SU-DHL-6 (cell line): ENCODE data around the gene UBP1.
"Not testable (repeated sequence)": the region's sequence is repeated elsewhere in the genome, so short reads cannot be mapped to it uniquely, and the experiment has no call there.

ENCODE experiments used
- H2AFZ ChIP-seq: fragments of 200-600 bp; sonication (generic); 2 replicates; pipeline ENCODE4 v1.6.1; 2014; ENCODE audit warnings: low read depth, mild to moderate bottlenecking, moderate library complexity, mixed read lengths, antibody characterized with exemption, low read length; ENCODE audit not compliant: severe bottlenecking
- H3F3A ChIP-seq: fragments of 200-600 bp; shearing (Covaris generic); 2 replicates; pipeline ENCODE4 v1.6.0; 2016; ENCODE audit warnings: antibody characterized with exemption, mild to moderate bottlenecking; ENCODE audit not compliant: insufficient read depth
- H3K27ac ChIP-seq: fragments of 200-600 bp; sonication (generic); 2 replicates; pipeline ENCODE4 v1.5.1; 2016; ENCODE audit warnings: low read depth, mild to moderate bottlenecking, low read length, moderate library complexity, mixed read lengths
- H3K27me3 ChIP-seq: fragments of 200-600 bp; sonication (generic), shearing (Covaris generic); 2 replicates; pipeline ENCODE4 v1.6.0; 2014; ENCODE audit warnings: mild to moderate bottlenecking, low read length
- H3K36me3 ChIP-seq: fragments of 200-600 bp; sonication (generic); 2 replicates; pipeline ENCODE4 v1.6.1; 2014; ENCODE audit warnings: mild to moderate bottlenecking, low read length, mixed read lengths
- H3K4me2 ChIP-seq: fragments of 300-600, 200-600 bp; shearing (Covaris generic), sonication (generic); 2 replicates; pipeline ENCODE4 v1.6.0; 2014; ENCODE audit warnings: low read length, low read depth, mild to moderate bottlenecking; ENCODE audit not compliant: poor library complexity, severe bottlenecking
- H3K4me3 ChIP-seq: fragments of 200-600 bp; sonication (generic); 2 replicates; pipeline ENCODE4 v1.5.1; 2014; ENCODE audit warnings: antibody characterized with exemption, low read length, mild to moderate bottlenecking, mixed read lengths; ENCODE audit not compliant: insufficient read depth, poor library complexity, severe bottlenecking
- H3K79me2 ChIP-seq: fragments of 200-600 bp; sonication (generic); 2 replicates; pipeline ENCODE4 v1.6.1; 2014; ENCODE audit warnings: mild to moderate bottlenecking, low read length, moderate library complexity; ENCODE audit not compliant: insufficient read depth
- H3K9ac ChIP-seq: fragments of 200-600 bp; sonication (generic); 2 replicates; pipeline ENCODE4 v1.7.0; 2014; ENCODE audit warnings: mild to moderate bottlenecking, low read length
- H3K9me2 ChIP-seq: fragments of 200-600 bp; sonication (generic); replicated peaks from 2 replicates; pipeline ENCODE4 v1.6.1; 2014; ENCODE audit warnings: low read length; ENCODE audit not compliant: insufficient read depth
- H3K9me3 ChIP-seq: fragments of 200-600 bp; sonication (generic); 2 replicates; pipeline ENCODE4 v1.6.1; 2014; ENCODE audit warnings: low read length, mixed read lengths; ENCODE audit not compliant: insufficient read depth
- H4K20me1 ChIP-seq: fragments of 200-600 bp; sonication (generic); 2 replicates; pipeline ENCODE4 v1.6.1; 2014; ENCODE audit warnings: low read depth, mild to moderate bottlenecking, antibody characterized with exemption, low read length, moderate library complexity, mixed read lengths
- EZH2phosphoT487 ChIP-seq: fragments of 200-600 bp; sonication (generic), shearing (Covaris generic); conservative IDR thresholded peaks from 2 replicates; pipeline ENCODE4 v1.6.1; 2018; ENCODE audit warnings: mild to moderate bottlenecking, antibody characterized with exemption, low read length, moderate library complexity, mixed read lengths
- TF ChIP-seq, protein P1 (sequence below): fragments of 200-600 bp; sonication (generic); IDR thresholded peaks from one replicate; pipeline ENCODE4 v1.5.1; 2017; ENCODE audit warnings: antibody characterized with exemption, mild to moderate bottlenecking, low read length, moderate library complexity; ENCODE audit not compliant: insufficient read depth, poor library complexity, severe bottlenecking

Gene UBP1

DNA sequence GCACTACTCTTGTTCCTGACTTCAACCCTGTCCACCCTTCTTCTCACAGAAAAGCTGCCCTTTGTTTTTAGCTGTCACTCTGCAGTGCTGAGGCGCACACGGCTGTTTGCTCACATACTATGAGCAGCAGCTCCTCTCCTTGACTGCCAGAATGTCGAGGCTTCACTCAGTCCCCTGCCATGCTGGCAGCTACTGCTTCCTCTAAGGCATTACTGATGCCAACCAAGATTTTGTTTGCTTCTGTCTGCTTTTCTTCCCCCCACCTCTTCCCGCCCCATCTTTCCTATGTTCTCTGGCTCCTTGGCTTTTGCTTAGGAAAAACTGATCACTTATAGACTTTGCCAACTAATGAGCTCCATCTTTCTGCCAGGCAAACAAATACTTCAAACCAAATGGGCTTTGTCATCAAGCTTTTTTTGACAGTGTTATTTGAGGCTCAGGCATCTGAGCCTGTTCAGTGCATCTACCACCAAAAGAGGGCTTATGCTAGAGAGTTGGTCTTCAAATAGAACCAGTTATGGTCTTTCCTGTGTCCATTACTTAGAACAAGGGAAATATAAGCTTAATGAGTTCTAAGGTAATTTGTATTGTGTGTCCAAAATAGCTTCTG lies 81.9 kb downstream of the UBP1 start:
- H3K79me2 ChIP-seq: no peaks in the 10 kb centered on the region
- no peak overlapping the region for H2AFZ ChIP-seq
- H3K27ac ChIP-seq: no peak overlapping the region
- no peaks in the 10 kb centered on the region for H3K9me2 ChIP-seq
- no peaks in the 10 kb centered on the region for H3K27me3 ChIP-seq
- no peak for TF ChIP-seq EZH2phosphoT487
- TF ChIP-seq, protein P1, sequence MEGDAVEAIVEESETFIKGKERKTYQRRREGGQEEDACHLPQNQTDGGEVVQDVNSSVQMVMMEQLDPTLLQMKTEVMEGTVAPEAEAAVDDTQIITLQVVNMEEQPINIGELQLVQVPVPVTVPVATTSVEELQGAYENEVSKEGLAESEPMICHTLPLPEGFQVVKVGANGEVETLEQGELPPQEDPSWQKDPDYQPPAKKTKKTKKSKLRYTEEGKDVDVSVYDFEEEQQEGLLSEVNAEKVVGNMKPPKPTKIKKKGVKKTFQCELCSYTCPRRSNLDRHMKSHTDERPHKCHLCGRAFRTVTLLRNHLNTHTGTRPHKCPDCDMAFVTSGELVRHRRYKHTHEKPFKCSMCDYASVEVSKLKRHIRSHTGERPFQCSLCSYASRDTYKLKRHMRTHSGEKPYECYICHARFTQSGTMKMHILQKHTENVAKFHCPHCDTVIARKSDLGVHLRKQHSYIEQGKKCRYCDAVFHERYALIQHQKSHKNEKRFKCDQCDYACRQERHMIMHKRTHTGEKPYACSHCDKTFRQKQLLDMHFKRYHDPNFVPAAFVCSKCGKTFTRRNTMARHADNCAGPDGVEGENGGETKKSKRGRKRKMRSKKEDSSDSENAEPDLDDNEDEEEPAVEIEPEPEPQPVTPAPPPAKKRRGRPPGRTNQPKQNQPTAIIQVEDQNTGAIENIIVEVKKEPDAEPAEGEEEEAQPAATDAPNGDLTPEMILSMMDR: no peak
- H4K20me1 ChIP-seq: no peaks in the 10 kb centered on the region
- no peaks in the 10 kb centered on the region for H3K36me3 ChIP-seq
- no peaks in the 10 kb centered on the region for H3K9me3 ChIP-seq
- no peak overlapping the region for H3K4me2 ChIP-seq
- no peaks in the 10 kb centered on the region for H3F3A ChIP-seq
- no peak overlapping the region for H3K4me3 ChIP-seq
- no peak overlapping the region for H3K9ac ChIP-seq

DNA sequence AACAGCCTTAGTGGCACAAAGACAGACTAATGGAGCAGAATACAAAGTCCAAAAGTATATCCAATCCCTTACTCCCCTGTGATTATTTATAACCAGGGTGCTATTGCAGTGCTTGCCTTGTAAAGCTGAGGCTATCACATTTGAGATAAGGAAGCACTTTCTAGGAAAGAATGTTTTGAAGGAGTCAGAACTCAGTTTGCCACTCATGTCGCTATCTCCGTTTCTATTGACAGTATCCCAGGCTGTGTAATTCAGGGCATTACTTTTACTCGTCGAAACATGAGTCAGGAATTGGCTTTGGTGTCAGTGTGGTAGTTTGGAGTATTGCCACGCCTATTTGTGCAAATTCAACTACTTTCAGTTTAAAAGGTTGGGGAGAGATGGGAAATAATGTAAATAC lies 84.6 kb downstream of the UBP1 start:
- Histone ChIP-seq H3K4me3 (no peak overlapping the region), H3K9ac (no peak overlapping the region), H3K4me2 (no peak overlapping the region), H3F3A (no peaks in the 10 kb centered on the region), H3K27ac (no peak overlapping the region), H3K9me2 (no peaks in the 10 kb centered on the region), H3K36me3 (no peaks in the 10 kb centered on the region), H4K20me1 (no peaks in the 10 kb centered on the region), H3K9me3 (no peaks in the 10 kb centered on the region), H2AFZ (no peak overlapping the region), H3K79me2 (no peaks in the 10 kb centered on the region), H3K27me3 (no peaks in the 10 kb centered on the region)
- TF ChIP-seq, protein P1: no peak
- TF ChIP-seq EZH2phosphoT487: no peak

DNA sequence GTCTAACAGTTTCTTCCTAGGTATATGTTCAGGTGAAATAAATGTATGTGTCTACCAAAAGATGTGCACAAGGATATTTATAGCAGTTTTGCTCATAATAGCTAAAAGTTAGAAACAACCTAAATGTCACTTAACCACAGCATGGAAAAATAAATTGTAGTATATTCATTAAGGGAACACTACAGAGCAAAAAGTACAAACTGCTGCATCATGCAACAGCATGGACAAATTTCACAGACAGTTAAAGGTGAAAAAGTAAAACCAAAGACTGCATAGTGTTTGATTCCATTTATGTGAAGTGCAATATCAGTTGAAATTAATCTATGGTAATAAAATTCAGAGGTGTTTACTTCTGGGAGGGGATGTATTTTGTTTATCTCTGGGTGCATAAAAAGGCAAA lies 100.4 kb downstream of the UBP1 start:
- Histone ChIP-seq H3K27ac (no peak overlapping the region), H4K20me1 (no peaks in the 10 kb centered on the region), H3K9ac (no peak overlapping the region), H3K4me3 (no peak overlapping the region), H3K9me2 (no peaks in the 10 kb centered on the region), H3K4me2 (no peak overlapping the region), H3K27me3 (no peaks in the 10 kb centered on the region), H3F3A (no peaks in the 10 kb centered on the region), H3K79me2 (no peaks in the 10 kb centered on the region), H2AFZ (peak overlapping the region; percentile 15), H3K36me3 (no peaks in the 10 kb centered on the region), H3K9me3 (no peaks in the 10 kb centered on the region)
- TF ChIP-seq, protein P1: no peak
- TF ChIP-seq EZH2phosphoT487: no peak

DNA sequence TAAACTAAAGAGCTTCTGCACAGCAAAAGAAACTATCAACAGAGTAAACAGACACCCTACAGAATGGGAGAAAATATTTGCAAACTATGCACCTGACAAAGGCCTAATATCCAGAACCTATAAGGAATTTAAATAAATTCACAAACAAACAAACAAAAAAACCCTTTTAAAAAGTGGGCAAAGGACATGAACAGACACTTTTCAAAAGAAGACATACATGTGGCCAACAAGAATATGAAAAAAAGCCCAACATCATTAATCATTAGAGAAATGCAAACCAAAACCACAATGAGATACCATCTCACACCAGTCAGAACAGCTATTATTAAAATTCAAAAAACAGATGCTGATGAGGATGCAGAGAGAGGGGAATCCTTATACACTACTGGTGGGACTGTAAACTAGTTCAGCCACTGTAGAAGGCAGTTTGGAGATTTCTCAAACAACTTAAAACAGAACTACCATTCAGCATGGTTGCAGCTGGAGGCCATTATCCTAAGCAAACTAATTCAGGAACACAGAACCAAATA lies 101.2 kb downstream of the UBP1 start:
- H3K4me2 ChIP-seq, H3F3A ChIP-seq, H3K27ac ChIP-seq, H3K27me3 ChIP-seq, H3K4me3 ChIP-seq, H3K79me2 ChIP-seq, H3K9ac ChIP-seq, H4K20me1 ChIP-seq, H3K36me3 ChIP-seq, H3K9me3 ChIP-seq, H3K9me2 ChIP-seq, H2AFZ ChIP-seq: not testable (repeated sequence)
